HG03521 (cell line): ENCODE measurements around the gene NUP210.
"Not testable (repeated sequence)": the region's sequence is repeated elsewhere in the genome, so short reads cannot be mapped to it uniquely, and the experiment has no call there.

Experiments
- ATAC-seq: cut with Tn5 transposase; IDR thresholded peaks from one replicate; pipeline ENCODE4 v1.9.1; 2021; ENCODE audit warnings: mild to moderate bottlenecking, moderate library complexity; ENCODE audit not compliant: unreplicated experiment

Gene NUP210

DNA sequence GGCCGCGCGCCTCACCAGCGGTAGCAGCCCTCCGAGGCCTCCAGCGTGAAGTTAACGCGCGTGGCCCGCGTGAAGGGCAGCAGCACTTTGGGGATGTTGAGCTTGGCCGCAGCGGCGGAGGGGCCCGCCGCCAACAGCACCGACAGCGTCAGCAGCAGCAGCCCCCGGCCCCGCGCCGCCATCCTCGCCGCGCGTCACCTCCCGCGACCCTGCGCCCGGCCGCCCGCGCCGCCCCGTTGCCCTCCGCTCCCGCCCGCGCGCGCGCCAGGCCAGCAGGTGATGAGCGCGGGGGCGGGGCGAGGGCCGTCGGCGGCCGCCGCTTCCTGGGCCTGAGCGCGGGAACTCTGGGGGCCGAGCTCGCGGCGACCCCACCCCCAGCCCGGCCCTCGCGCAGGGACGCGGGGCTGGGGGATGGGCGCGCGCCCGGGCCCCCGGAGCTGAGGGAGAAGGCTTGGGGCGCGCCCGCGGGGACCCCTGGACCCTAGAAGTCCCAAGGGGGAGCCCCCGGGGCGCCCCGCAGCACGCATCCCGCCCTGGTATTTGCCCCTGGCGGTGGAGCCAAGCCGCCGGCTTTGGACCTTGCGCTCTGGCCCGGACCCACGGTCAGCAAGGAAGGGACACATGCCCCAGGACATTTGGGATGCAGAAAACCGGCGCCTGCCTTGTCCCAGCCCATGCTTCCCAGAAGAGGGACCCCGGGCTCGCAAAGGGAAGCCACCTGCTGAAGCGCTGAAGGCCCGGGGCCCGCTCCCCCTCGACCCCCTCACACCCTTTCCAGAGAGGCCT lies at the start of gene NUP210:
Gene NUP210, minus strand, starts transcription at position 278 of the 786 bp plus-strand sequence. Its CDS starts 96 bp downstream, at position 182.
- peak; percentile 56 for ATAC-seq

DNA sequence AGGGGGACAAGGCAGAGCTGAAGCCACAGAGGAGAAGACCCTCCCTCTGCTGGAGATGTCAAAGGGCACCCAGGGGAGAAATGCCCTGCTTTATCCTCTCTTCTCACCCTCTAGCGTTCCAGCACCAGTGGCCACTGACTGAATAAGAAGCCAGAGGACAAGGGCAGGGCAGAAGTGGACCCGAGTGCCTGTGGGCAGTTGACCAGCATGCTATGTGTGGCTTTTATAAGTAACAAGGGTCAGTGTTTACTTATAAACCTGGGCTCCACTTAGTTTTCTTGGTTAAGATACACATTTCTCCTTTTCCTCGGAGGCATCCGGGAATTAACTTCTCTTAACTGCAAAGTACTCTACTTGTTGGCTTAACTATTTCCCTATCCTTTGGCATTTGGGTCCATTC lies 46.7 kb upstream of the NUP210 start:
- no peak for ATAC-seq

DNA sequence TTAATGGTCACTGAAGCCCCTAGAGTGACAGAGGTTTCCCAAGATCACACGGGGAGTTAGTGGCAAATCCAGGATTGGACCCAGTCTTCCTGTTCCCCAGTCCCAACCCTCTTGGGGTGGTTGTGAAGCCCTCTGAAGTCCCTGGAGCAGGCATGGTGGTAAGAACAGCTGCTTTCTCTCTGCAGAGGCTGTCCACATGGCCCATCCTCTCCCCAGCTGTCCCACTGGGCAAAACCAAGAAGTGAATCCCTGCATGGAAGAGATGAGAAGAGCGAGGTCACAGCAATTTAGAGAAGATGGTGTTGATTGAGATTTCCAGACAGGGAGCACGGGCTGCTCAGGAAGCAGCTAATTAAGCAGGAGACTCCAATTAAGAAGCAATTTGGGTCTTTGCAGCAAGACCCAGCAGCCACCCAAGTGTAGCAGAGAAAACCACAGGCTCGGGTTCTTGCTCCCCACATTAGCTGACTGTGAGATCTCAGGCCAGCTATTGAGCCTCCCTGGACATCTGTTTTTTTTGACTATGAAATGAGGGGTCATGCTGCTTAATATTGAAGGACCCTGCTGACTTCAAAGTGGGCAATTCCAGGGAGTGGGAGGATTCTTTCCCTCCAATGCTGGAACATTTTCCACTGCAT lies 45.2 kb upstream of the NUP210 start:
- ATAC-seq, result no peak

DNA sequence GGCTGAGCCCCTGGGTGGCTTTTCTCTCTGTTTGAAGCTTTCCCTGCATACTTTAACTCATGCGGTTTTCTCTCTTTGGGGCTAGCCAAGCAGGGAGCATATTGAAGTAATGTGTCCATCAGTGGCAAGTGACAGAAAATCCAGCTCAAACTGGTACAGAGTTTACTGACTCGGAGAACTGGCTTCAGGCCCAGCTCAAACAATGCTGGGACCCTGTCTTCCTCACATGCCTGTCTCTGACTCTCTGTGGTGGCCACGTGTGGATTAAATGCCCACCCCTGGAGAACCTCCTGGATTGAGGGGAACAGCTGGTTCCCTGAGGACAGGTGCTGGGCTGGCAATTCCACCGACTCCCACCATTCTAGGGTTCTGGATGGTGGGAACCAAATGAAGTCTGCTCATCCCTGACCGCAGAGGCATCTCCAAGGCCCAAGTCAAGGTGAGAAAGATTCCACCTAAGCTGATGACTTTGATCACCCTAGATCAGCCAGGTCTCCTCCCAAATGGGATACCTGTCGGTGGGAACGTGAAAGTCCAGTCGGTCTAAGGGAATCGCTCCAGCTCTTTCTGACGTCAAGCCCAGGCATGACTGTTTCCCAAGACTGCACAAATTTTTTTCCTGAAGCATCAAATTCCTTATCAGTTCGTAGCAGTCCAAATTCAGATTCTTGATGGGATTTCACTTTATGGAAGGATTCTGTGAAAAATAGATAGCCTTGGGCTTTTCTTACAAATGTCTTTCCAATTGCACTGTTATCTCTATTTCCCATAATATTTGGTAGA lies 43.7 kb upstream of the NUP210 start:
- ATAC-seq, result no peak

DNA sequence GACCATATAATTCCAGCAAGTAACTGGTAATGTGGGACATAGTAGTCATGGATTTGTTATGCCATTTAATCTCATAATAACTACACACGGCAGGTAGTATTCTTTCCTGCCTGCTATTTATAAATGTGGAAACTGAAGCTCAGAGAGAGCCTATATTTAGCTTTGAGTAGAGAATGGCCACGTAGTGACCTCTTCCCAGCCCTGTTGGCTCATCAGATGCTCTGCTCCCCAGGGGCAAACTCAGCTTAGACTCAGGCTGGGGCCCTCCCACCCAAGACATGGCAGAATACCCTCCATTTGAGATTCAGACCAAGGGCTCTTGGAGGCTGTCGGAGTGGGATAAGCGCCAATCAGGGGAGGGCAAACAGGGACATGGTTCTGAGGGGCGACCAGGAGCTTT lies 42.7 kb upstream of the NUP210 start:
- ATAC-seq, result no peak

DNA sequence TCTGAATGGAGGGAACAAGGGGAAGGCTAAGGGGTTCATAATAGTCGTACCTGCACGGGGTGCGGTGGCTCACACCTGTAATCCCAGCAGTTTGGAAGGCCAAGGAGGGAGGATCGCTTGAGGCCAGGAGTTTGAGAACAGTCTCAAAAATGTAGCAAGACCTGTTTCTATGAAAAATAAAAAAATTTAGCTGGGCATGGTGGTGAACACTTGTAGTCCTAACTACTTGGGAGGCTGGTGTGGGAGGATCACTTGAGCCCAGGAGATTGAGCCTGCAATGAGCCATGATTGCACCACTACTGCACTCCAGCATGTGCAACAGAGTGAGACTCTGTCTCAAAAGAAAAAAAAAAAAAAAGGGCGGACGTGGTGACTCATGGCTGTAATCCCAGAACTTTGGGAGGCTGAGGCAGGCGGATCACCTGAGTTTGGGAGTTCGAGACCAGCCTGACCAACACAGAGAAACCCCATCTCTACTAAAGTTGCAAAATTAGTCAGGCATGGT lies 42.1 kb upstream of the NUP210 start:
- ATAC-seq, result no peak

DNA sequence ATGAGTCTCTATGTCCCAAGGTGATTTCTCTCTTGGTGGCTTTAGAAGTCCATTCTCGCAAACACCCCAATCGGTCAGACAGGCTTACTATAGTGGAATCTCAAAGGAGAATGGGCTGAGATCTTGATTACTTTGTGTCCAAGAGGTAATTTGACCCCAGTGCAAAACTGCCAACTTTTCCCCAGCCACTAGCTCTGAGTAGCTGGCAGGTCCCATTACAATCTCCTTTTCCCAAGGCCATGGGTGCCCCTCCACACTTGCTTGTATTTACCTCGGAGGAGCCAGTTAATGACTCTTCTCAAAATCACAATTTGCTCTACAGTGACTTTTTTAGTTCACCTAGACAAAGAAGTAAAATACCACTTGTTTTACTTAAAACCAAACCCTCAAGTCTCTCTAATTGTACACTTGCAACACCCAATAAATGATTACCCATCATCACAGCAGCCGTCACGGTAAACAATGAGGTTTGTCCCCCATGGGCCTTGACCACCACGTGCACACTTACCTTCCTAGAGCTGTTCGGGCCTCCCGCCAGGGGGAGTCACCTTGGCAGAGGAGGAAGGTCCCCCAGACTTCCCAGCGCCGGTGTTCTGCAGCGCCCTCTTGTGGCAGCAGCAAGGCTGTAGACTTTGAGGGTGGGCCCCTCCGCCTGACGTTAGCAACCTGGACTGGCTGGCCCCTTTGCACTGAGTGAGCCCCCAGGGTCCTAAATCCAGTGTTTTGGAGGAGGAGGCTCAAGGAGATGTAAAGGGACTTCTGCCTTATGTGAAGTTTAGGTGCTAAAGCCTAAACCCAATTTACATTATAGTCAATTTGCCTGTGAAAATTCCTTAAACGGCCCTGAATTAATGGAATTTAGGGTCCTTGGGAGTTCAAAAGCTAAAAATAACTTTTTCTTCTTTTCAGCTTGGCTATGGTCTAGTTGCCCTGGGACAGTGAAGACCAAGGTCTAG lies 41.3 kb upstream of the NUP210 start:
- ATAC-seq, result no peak

DNA sequence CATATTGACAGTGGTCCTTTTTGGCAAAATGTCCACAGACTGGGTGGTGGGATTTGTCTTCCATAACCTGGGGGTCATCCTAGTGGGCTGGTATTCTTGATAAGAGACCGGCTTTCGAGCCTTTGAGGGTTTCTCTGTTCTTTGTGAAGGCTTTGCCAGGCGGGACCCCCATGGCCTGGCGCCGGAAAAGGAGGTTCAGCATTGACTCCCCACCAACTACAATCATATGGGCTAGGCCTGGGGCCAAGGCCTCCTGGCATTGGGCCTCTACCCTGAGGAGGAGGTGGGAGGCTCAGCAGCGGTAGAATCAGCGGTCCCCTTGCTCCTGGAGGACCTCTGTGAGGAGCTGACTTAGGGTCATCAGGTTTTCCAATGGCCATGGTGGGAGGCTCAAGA lies 40.2 kb upstream of the NUP210 start:
- ATAC-seq, result no peak

DNA sequence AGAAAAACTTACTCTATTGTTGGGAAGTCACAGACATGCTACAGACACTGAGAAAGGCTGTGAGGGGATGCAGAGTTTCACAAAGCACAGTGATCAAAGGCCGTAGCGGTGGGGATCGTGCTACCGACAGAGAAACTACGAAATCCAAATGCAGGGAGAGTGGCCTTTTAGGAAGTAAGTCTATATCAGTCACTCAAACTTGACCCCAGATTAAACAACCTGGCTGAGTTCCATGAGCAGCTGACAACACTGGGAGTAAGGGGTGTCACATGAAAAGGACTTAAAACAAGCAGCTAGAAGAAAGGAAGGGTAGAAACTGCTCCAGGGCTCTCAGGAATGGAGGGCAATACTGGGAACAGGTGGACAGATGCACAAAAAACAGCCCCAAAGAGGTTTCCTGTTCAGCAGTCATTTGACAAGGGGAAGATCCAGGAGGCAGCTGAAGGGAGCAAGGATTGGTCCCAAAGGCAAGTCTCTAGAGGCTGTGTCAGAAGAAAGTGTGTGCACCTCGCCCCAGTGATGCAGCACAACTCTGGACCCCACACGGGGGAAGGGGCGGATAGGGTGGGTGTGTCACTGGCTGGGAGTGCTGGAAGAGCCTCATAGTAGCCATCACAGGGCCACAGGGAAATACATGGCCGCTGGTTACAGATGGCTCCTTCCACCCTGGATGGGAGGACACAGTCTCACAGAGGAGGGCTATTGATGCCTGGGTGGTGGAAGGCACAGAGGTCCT lies 39.7 kb upstream of the NUP210 start:
- no peak for ATAC-seq

DNA sequence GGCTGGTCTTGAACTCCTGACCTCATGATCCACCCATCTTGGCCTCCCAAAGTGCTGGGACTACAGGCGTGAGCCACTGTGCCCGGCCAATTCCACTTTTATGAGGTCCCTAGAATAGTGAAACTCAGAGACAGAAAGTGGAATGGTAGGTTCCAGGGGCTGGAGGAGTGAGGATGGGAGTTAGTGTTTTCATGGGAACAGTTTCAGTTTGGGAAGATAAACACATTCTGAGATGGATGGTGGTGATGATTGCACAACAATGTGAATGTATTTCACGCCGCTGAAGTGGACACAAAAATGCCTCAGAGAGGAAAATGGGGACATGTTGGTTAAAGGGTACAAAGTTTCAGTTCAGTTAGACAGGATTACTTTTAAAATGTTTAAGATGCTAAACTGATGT lies 37.5 kb upstream of the NUP210 start:
- no peak for ATAC-seq

DNA sequence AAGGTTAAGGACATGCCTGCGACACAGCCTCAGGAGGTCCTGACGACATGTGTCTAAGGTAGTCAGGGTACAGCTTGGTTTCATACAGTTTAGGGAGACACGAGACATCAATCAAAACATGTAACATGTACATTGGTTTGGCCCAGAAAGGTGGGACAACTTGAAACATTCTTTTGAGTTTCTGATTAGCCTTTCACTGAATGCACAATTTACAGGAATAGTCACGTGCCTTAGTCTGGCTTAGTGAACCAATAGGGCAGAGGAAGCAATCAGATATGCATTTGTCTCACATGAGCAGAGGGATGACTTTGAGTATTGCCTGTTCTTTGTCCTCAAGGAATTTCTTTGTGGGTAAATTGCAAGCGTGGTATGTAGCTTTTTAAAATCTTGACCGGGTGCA lies 35.5 kb upstream of the NUP210 start:
- ATAC-seq, result no peak

DNA sequence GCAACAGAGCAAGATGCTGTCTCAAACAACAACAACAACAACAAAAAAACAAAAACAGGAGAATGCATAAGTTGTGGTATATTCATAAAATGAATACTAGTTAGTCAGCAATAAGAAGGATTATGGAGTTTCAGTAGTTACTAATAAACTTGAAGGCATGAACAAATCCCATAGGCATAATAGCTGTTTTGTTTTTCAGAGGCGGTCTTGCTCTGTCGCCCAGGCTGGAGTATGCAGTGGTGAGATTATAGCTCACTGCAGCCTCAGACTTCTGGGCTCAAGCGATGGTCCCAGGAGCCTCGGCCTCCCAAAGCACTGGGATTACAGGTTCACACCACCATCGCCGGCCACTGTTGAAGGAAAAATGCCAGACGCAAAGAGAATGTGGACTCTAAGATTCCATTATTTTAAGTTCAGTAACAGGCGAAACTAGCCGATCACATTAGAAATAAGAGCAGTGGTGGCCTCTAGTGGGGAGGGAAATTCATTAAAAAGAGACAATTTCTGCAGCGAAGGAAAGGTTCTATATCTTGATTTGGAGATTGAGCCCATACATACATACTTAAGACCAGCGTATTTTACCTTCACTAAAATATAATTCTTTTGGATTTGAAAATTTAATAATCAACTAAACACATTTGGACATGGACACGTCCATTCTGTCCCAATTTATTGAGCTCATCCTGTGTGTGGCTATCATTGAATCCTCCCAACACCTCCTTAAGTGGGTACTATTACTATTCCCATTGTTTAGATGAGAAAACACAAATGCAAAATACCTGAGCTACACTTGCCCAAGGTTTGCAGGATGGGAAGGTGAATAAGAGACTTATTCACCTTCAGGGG lies 32.6 kb upstream of the NUP210 start:
- no peak for ATAC-seq

DNA sequence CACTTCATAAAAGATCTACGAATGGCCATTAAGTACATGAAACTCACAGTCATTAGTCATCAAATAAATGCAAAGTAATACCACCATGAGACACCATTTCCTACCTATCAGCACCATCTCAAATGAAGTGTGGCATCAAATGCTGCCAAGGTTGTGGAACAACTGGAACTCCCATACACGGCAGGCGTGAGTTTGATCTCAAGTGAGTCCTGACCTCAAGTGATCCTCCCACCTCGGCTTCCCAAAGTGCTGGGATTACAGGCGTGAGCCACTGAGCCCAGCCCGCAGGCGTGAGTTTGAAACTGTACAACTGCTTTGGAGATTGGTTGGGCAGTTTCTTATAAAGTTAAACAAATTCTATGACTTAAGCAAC lies 31.2 kb upstream of the NUP210 start:
- ATAC-seq, result peak; percentile 2

DNA sequence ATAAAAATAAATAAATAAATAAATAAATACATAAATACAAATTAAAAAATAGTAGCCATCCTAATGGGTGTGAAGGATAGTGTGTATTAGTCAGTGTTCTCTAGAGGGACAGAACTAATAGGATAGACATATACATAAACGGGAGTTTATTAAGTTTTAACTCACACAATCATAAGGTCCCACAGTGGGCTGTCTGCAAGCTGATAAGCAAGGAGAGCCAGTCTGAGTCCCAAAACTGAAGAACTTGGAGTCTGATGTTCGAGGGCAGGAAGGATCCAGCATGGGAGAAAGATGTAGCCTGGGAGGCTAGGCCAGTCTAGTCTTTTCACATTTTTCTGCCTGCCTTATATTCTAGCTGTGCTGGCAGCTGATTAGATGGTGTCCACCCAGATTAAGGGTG lies 22.8 kb upstream of the NUP210 start:
- not testable (repeated sequence) for ATAC-seq

DNA sequence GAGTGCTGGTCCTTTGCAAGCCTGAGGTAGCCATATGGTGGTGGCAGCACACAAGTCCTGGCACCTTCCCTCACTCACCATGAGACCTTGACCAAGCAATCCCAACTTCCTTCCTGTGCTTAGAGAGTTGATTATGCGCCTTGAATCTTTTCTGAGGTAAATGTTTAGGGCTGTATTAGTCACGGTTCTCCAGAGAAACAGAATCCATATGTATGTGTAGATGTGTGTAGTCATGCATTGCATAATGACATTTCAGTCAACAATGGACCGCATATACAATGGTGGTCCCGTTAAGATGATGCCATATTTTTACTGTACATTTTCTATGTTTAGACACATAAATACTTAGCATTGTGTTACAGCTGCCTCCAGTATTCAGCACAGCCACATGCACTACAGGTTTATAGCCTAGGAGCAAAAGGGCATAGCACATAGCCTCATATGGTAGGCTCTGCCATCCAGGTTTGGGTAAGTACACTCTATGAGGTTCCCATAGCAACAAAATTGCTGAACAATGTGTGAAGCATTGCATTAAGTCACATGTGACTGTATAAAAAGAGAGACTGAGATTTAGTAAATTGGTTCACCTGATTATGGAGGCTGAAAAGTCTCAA lies 20.2 kb upstream of the NUP210 start:
- ATAC-seq, result no peak

DNA sequence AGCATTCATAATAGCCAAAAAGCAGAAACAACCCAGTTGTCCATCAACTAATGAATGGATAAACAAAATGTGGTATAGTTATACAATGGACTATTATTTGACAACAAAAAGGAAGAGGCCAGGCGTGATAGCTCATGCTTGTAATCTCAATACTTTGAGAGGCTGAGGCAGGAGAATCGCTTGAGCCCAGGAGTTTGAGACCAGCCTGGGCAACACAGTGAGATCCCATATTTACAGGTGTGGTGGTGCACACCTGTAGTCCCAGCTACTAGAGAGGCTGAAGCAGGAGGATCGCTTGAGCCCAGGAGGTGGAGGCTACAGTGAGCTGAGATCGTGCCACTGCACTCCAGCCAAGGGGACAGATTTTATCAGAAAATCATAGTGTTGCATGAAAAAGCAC lies 16.1 kb upstream of the NUP210 start:
- ATAC-seq, result not testable (repeated sequence)

DNA sequence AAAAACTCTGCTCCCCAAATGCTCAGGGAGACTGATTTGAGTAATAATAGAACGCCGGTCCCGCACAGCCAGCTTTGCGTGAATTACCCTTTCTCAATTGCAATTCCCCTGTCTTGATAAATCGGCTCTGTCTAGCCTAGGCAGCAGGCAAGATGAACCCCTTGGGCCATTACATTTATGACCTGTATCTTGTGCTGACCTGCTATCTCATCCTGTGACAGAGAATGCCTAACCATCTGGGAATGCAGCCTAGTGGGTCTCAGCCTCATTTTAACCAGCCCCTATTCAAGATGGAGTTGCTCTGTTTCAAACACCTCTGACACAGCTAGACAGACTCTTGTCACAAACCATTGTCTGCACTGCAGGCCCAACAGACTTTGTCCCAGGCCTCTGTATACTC lies 13.8 kb upstream of the NUP210 start:
- no peak for ATAC-seq

DNA sequence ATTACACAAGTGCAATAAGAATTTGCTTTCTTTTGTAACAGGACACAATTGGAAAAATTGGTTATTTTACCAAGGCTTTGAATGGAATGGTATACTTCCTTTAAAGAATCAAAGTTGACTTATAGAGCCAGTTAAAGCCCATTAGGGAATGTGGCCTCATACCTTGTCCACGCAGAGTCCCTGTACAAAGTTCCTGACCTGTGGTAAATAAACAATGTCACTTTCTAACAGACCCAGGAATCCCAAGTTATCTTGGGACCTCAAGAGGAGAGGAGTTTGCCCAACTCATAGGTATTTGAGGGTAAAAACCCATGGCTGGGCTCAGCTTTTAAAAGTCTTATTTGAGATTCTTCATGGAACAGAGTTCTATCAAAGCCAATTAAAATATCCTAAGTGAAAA lies 12.0 kb upstream of the NUP210 start:
- ATAC-seq, result no peak
